Measurements from ENCODE around the gene DHRS1. TPM values are rescaled to one million over a fixed set of nuclear protein-coding genes. Genes with fewer than 3 reads are reported as not detected.

The DHRS1 gene
- total and polyA plus RNA-seq, 2 experiments from 2014 or later, result 15.0 to 15.4 TPM

DNA sequence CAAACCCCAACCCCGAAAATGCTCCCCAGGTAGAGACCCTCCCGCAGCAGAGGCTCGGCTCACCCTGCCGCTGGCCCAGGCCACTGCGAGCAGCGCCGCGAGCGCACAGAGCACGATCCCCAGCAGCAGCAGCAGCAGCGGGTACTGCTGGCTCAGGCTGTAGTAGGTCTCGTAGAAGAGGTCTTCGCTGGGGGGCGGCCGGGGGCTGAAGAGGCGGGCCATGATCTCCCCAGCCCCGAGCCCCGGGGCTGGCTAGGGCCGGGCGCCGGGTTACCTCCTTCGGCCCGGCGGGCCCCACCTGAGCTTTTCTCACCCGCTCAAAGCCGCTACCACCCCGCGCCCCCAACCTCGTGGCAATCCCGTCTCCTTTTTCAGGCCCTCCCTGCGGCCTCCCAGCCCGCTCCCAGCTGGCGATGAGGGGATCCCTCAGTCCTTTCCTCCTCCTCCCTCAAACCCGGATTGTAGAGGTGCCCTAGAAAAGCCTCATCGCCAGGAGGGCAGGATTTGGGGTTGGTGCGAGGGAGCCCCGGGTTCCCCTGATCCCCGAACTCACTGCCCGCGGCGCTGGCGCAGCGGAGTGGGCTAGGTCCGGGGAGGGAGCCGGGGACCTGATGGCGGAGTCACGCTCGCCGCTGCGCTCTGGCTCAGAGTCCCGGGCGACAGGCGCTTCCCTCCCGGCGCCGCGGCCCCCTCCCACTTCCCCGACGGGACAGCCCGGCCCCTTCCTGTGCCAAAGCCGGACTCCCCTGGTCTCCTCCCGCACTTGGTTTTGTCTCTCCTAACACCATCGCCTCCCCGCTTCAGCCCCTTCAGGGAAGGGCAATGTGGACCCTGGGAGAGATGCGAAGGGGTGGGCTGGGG is 35.1 kb upstream of the DHRS1 start, which contains the start of gene ADCY4:
Gene ADCY4, minus strand, starts transcription at position 641 of the 861 bp plus-strand sequence. Its CDS starts 419 bp downstream, at position 222.
- Histone ChIP-seq H3K4me3 (peak within 1 kb of the TSS; percentile 80), H3K27me3 (ENCODE audit: insufficient read depth) (peaks cover 98% of the 10 kb centered on the region), H3K4me2 (peak within 1 kb of the TSS; percentile 92), H2AFZ (peak within 1 kb of the TSS; percentile 100), H3K27ac (ENCODE audit: low read depth) (no peak within 1 kb of the TSS), H3K79me2 (replicated peaks; ENCODE audit: insufficient read depth) (no peaks in the 10 kb centered on the region), H3F3A (replicated peaks; ENCODE audit: low read depth) (0 out of 2 replicates have a peak, but pooled peaks cover 8% of the 10 kb centered on the region), H4K20me1 (replicated peaks; ENCODE audit: insufficient read depth) (peaks cover 4% of the 10 kb centered on the region), H3K36me3 (ENCODE audit: insufficient read depth) (no peaks in the 10 kb centered on the region), H3K4me1 (ENCODE audit: insufficient read depth) (peaks cover 26% of the 10 kb centered on the region; the same call in 1 of the 2 replicates), H3K9me2 (ENCODE audit: insufficient read depth) (no peaks in the 10 kb centered on the region)
- peak; percentile 17 for ATAC-seq
- peaks cover 23% of the 10 kb centered on the region for H3K4me1 Mint-ChIP-seq
- H3K27ac Mint-ChIP-seq, result no peak within 1 kb of the TSS
- TF ChIP-seq EZH2 (IDR thresholded peaks at IDR 0.05; ENCODE audit: low read depth, unreplicated experiment) (peak; percentile 48), ETS1 (IDR thresholded peaks at IDR 0.05) (no peak)
- no peaks in the 10 kb centered on the region for H3K9me3 Mint-ChIP-seq
- peaks cover 92% of the 10 kb centered on the region for H3K27me3 Mint-ChIP-seq (ENCODE audit: insufficient read depth, low read depth, poor library complexity)
- peak; percentile 56 for DNase-seq (ENCODE audit: low spot score)
- H3K4me3 Mint-ChIP-seq, result peak within 1 kb of the TSS; percentile 83
- H3K36me3 Mint-ChIP-seq (ENCODE audit: low read depth), result no peaks in the 10 kb centered on the region

- ATAC-seq, result peak; percentile 75
- Histone ChIP-seq H3K4me3 (peak overlapping the region; percentile 80), H3K36me3 (ENCODE audit: insufficient read depth) (no peaks in the 10 kb centered on the region), H3F3A (replicated peaks; ENCODE audit: low read depth) (0 out of 2 replicates have a peak, but pooled peaks cover 8% of the 10 kb centered on the region), H3K27me3 (ENCODE audit: insufficient read depth) (peaks cover 85% of the 10 kb centered on the region), H4K20me1 (replicated peaks; ENCODE audit: insufficient read depth) (no peaks in the 10 kb centered on the region; the same call in 1 of the 2 replicates), H3K79me2 (replicated peaks; ENCODE audit: insufficient read depth) (no peaks in the 10 kb centered on the region), H3K4me2 (peak overlapping the region; percentile 92), H3K27ac (ENCODE audit: low read depth) (no peak overlapping the region), H3K9me2 (ENCODE audit: insufficient read depth) (no peaks in the 10 kb centered on the region), H3K4me1 (ENCODE audit: insufficient read depth) (peaks cover 26% of the 10 kb centered on the region; the same call in 1 of the 2 replicates), H2AFZ (peak overlapping the region; percentile 100)
- H3K4me3 Mint-ChIP-seq, result peak overlapping the region; percentile 74
- DNase-seq (ENCODE audit: low spot score), result peak; percentile 91
- peak overlapping the region; percentile 47; the same call in 1 of the 2 replicates for H3K27ac Mint-ChIP-seq
- H3K4me1 Mint-ChIP-seq, result peaks cover 23% of the 10 kb centered on the region
- H3K27me3 Mint-ChIP-seq (ENCODE audit: insufficient read depth, low read depth, poor library complexity), result peaks cover 79% of the 10 kb centered on the region
- no peaks in the 10 kb centered on the region; the same call in 2 of the 3 replicates for H3K9me3 Mint-ChIP-seq
- H3K36me3 Mint-ChIP-seq (ENCODE audit: low read depth), result no peaks in the 10 kb centered on the region; the same call in 2 of the 3 replicates
- no peak for TF ChIP-seq NANOG (IDR thresholded peaks at IDR 0.05; ENCODE audit: borderline replicate concordance)
- TF ChIP-seq ZNF114 (CRISPR knock-in tag; IDR thresholded peaks at IDR 0.05), result no peak
- TF ChIP-seq CREB1 (CRISPR knock-in tag; IDR thresholded peaks at IDR 0.05; ENCODE audit: low read depth), result no peak; the same call in 1 of the 2 replicates
- TF ChIP-seq STAT1 (IDR thresholded peaks at IDR 0.05; ENCODE audit: unreplicated experiment), result no peak
- no peak for TF ChIP-seq JUNB (IDR thresholded peaks at IDR 0.05; ENCODE audit: unreplicated experiment)
- TF ChIP-seq, protein P1, sequence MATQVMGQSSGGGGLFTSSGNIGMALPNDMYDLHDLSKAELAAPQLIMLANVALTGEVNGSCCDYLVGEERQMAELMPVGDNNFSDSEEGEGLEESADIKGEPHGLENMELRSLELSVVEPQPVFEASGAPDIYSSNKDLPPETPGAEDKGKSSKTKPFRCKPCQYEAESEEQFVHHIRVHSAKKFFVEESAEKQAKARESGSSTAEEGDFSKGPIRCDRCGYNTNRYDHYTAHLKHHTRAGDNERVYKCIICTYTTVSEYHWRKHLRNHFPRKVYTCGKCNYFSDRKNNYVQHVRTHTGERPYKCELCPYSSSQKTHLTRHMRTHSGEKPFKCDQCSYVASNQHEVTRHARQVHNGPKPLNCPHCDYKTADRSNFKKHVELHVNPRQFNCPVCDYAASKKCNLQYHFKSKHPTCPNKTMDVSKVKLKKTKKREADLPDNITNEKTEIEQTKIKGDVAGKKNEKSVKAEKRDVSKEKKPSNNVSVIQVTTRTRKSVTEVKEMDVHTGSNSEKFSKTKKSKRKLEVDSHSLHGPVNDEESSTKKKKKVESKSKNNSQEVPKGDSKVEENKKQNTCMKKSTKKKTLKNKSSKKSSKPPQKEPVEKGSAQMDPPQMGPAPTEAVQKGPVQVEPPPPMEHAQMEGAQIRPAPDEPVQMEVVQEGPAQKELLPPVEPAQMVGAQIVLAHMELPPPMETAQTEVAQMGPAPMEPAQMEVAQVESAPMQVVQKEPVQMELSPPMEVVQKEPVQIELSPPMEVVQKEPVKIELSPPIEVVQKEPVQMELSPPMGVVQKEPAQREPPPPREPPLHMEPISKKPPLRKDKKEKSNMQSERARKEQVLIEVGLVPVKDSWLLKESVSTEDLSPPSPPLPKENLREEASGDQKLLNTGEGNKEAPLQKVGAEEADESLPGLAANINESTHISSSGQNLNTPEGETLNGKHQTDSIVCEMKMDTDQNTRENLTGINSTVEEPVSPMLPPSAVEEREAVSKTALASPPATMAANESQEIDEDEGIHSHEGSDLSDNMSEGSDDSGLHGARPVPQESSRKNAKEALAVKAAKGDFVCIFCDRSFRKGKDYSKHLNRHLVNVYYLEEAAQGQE (IDR thresholded peaks at IDR 0.05; ENCODE audit: unreplicated experiment), result no peak
- no peak for TF ChIP-seq ZNF331 (CRISPR knock-in tag; IDR thresholded peaks at IDR 0.05; ENCODE audit: low read depth)
- TF ChIP-seq POLR2AphosphoS5 (IDR thresholded peaks at IDR 0.05; ENCODE audit: low read depth), result peak; percentile 38; the same call in 1 of the 2 replicates
- TF ChIP-seq ETS1 (IDR thresholded peaks at IDR 0.05), result no peak
Observed at GRCh38 chr14:24332268-24332993, 32.9 kb upstream of the DHRS1 start.

Measured in GM23338 (cell line).